GM21447 (cell line): Measurements from ENCODE around the gene IFI35.
"Not testable (repeated sequence)": the region's sequence is repeated elsewhere in the genome, so short reads cannot be mapped to it uniquely, and the experiment has no call there.

Source experiments
- ATAC-seq: cut with Tn5 transposase; IDR thresholded peaks from one replicate; pipeline ENCODE4 v1.9.1; 2021; ENCODE audit not compliant: unreplicated experiment

The IFI35 gene

GRCh38 chr17:43051969-43052368 is 45.4 kb downstream of the IFI35 start:
- ATAC-seq, result no peak

GRCh38 chr17:43053008-43053407 is 46.4 kb downstream of the IFI35 start:
- not testable (repeated sequence) for ATAC-seq

GRCh38 chr17:43056051-43056450 is 49.5 kb downstream of the IFI35 start:
- ATAC-seq, result no peak

GRCh38 chr17:43062984-43063638 is 56.5 kb downstream of the IFI35 start:
- ATAC-seq, result no peak
